Measurements from ENCODE around the gene RNF123. TPM values are rescaled to one million over a fixed set of nuclear protein-coding genes. Genes with fewer than 3 reads are reported as not detected.

The RNF123 gene
- total RNA-seq, 1 donor from 2014 or later: 49.9 TPM

- no peaks in the 10 kb centered on the region for H3K27me3 Mint-ChIP-seq
- H3K36me3 Mint-ChIP-seq: peaks cover 13% of the 10 kb centered on the region
- no peak for DNase-seq (ENCODE audit: extremely low spot score, unreplicated experiment)
- H3K27ac Mint-ChIP-seq: peak overlapping the region; percentile 72
- TF ChIP-seq CTCF (conservative IDR thresholded peaks at IDR 0.05): no peak
- peaks cover 23% of the 10 kb centered on the region for H3K4me1 Mint-ChIP-seq (ENCODE audit: unreplicated experiment)
- no peaks in the 10 kb centered on the region for H3K9me3 Mint-ChIP-seq
- H3K4me3 Mint-ChIP-seq: no peak overlapping the region
Measured at GRCh38 chr3:49754536-49754935, 65.2 kb downstream of the RNF123 start.

- H3K4me1 Mint-ChIP-seq (ENCODE audit: unreplicated experiment): peaks cover 23% of the 10 kb centered on the region
- DNase-seq (ENCODE audit: extremely low spot score, unreplicated experiment): no peak
- H3K27ac Mint-ChIP-seq: no peak overlapping the region
- H3K4me3 Mint-ChIP-seq: no peak overlapping the region
- TF ChIP-seq CTCF (conservative IDR thresholded peaks at IDR 0.05): no peak
- no peaks in the 10 kb centered on the region for H3K27me3 Mint-ChIP-seq
- H3K9me3 Mint-ChIP-seq: no peaks in the 10 kb centered on the region
- peaks cover 9% of the 10 kb centered on the region for H3K36me3 Mint-ChIP-seq
Measured at GRCh38 chr3:49756036-49756435, 66.7 kb downstream of the RNF123 start.

GRCh38 chr3:49757197-49757596 lies 67.8 kb downstream of the RNF123 start:
- no peaks in the 10 kb centered on the region for H3K9me3 Mint-ChIP-seq
- peak overlapping the region; percentile 32 for H3K27ac Mint-ChIP-seq
- H3K4me1 Mint-ChIP-seq (ENCODE audit: unreplicated experiment): peaks cover 23% of the 10 kb centered on the region
- no peak overlapping the region for H3K4me3 Mint-ChIP-seq
- H3K27me3 Mint-ChIP-seq: no peaks in the 10 kb centered on the region
- TF ChIP-seq CTCF (conservative IDR thresholded peaks at IDR 0.05): no peak
- peaks cover 9% of the 10 kb centered on the region for H3K36me3 Mint-ChIP-seq
- no peak for DNase-seq (ENCODE audit: extremely low spot score, unreplicated experiment)

- no peak overlapping the region for H3K27ac Mint-ChIP-seq
- peaks cover 7% of the 10 kb centered on the region for H3K36me3 Mint-ChIP-seq
- TF ChIP-seq CTCF (conservative IDR thresholded peaks at IDR 0.05): no peak
- no peaks in the 10 kb centered on the region for H3K27me3 Mint-ChIP-seq
- H3K4me3 Mint-ChIP-seq: no peak overlapping the region
- no peaks in the 10 kb centered on the region for H3K9me3 Mint-ChIP-seq
- peaks cover 14% of the 10 kb centered on the region for H3K4me1 Mint-ChIP-seq (ENCODE audit: unreplicated experiment)
- DNase-seq (ENCODE audit: extremely low spot score, unreplicated experiment): no peak
Measured at GRCh38 chr3:49759226-49759625, 69.9 kb downstream of the RNF123 start.

- peaks cover 4% of the 10 kb centered on the region for H3K36me3 Mint-ChIP-seq
- H3K9me3 Mint-ChIP-seq: no peaks in the 10 kb centered on the region
- no peak for DNase-seq (ENCODE audit: extremely low spot score, unreplicated experiment)
- no peaks in the 10 kb centered on the region for H3K27me3 Mint-ChIP-seq
- no peaks in the 10 kb centered on the region for H3K4me1 Mint-ChIP-seq (ENCODE audit: unreplicated experiment)
- H3K4me3 Mint-ChIP-seq: no peak overlapping the region
- no peak overlapping the region for H3K27ac Mint-ChIP-seq
- no peak for TF ChIP-seq CTCF (conservative IDR thresholded peaks at IDR 0.05)
Measured at GRCh38 chr3:49761661-49762060, 72.3 kb downstream of the RNF123 start.

GRCh38 chr3:49763981-49764380 lies 74.6 kb downstream of the RNF123 start:
- Mint-ChIP-seq H3K27me3 (no peaks in the 10 kb centered on the region), H3K9me3 (no peaks in the 10 kb centered on the region), H3K4me1 (ENCODE audit: unreplicated experiment) (no peaks in the 10 kb centered on the region), H3K36me3 (peaks cover 4% of the 10 kb centered on the region), H3K4me3 (no peak overlapping the region), H3K27ac (no peak overlapping the region)
- TF ChIP-seq CTCF (conservative IDR thresholded peaks at IDR 0.05): no peak
- no peak for DNase-seq (ENCODE audit: extremely low spot score, unreplicated experiment)

Data from type B pancreatic cell (in vitro differentiated cells).